HG02870 (cell line): ENCODE measurements around the gene VANGL2.

Experiments used
- ATAC-seq: cut with Tn5 transposase; IDR thresholded peaks from one replicate; pipeline ENCODE4 v1.9.1; 2021; ENCODE audit warnings: mild to moderate bottlenecking, moderate library complexity; ENCODE audit not compliant: unreplicated experiment

VANGL2 gene

GRCh38 chr1:160400223-160400645 lies at the start of gene VANGL2:
Gene VANGL2 (plus strand): TSS chr1:160400564. CDS start chr1:160415838, 15,274 bp downstream.
- ATAC-seq, result no peak

- no peak for ATAC-seq
These were observed 48.7 kb upstream of the VANGL2 start for GRCh38 chr1:160351629-160352028.

DNA sequence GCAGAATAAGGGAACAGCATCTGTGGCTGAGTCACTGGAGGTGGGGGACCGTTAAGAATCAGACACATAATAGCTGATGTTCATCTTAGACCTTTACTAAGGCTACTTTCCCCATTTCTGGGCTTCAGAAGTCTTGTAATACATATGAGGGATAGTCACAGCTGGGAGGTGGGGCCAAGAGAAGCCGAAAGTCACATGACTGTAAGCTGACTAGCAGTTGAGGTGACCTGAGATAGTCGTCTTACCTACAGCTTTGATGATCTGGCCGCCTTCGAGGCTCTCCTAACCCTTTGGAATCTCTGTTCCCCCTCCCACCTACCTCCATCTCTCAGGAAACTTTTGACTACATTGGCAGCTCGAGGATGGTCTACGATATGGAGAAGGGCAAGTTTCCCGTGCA lies 47.8 kb upstream of the VANGL2 start:
- ATAC-seq, result no peak

GRCh38 chr1:160353223-160353622 lies 47.1 kb upstream of the VANGL2 start:
- ATAC-seq, result no peak

DNA sequence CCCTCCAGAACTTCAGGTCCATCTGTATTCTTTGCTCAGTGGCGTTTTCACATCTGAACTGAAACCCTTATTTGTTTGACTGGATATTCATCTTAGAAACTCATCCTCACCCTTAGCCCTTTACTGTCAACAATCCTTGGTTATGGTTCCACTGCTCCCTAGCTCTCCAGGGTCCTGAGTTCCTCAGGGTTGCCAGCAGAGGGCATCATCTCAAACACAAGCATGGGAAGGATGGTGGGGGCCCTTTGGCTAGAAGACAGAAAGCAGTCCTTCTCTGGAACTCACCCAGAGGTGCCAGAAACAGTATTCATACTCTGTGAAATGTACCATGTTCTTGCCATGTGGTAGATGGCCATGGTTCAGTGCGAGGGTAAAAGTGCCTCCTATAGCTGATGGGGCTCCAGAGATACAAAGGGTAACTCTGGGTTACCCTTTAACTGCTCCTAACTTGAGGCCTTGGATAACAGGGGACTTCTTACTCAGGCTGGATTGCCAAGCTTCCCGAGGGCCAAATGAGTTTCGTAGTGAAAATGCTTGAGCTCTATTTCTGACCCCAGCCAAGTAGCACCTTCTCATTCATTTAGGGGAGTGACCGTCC lies 45.9 kb upstream of the VANGL2 start:
- no peak for ATAC-seq

GRCh38 chr1:160357286-160358002 lies 42.9 kb upstream of the VANGL2 start:
- no peak for ATAC-seq

- no peak for ATAC-seq
These were observed 42.3 kb upstream of the VANGL2 start for GRCh38 chr1:160358073-160358472.

- no peak for ATAC-seq
These were observed 40.7 kb upstream of the VANGL2 start for GRCh38 chr1:160359559-160360226.

GRCh38 chr1:160360227-160360695 lies 40.1 kb upstream of the VANGL2 start:
- ATAC-seq, result no peak

- ATAC-seq, result no peak
These were observed 39.2 kb upstream of the VANGL2 start for GRCh38 chr1:160361199-160361598.

- ATAC-seq, result no peak
These were observed 38.6 kb upstream of the VANGL2 start for GRCh38 chr1:160361814-160362167.

GRCh38 chr1:160362168-160362957 lies 38.0 kb upstream of the VANGL2 start:
- ATAC-seq, result no peak

GRCh38 chr1:160363010-160363409 lies 37.4 kb upstream of the VANGL2 start:
- no peak for ATAC-seq

- no peak for ATAC-seq
These were observed 36.2 kb upstream of the VANGL2 start for GRCh38 chr1:160363951-160364735.

DNA sequence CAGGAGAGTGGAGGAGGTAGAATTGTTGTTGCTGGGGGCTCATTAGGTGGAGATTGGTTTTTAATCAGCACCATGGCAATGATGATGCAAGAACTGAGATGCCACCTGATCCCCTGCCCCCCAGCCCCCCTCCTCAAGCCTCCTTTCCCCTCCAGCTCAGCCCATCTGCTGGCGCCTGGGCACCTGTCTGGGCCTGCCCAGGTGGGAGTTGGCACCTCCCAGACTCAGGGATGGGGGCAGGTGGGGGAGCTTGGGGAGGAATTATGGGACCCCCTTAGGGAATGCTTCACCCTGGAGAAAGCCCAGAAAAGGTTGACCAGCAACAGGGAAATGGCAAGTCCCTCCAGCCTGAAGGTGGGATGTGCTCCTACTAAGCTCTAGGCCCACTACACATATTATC lies 35.0 kb upstream of the VANGL2 start:
- no peak for ATAC-seq

DNA sequence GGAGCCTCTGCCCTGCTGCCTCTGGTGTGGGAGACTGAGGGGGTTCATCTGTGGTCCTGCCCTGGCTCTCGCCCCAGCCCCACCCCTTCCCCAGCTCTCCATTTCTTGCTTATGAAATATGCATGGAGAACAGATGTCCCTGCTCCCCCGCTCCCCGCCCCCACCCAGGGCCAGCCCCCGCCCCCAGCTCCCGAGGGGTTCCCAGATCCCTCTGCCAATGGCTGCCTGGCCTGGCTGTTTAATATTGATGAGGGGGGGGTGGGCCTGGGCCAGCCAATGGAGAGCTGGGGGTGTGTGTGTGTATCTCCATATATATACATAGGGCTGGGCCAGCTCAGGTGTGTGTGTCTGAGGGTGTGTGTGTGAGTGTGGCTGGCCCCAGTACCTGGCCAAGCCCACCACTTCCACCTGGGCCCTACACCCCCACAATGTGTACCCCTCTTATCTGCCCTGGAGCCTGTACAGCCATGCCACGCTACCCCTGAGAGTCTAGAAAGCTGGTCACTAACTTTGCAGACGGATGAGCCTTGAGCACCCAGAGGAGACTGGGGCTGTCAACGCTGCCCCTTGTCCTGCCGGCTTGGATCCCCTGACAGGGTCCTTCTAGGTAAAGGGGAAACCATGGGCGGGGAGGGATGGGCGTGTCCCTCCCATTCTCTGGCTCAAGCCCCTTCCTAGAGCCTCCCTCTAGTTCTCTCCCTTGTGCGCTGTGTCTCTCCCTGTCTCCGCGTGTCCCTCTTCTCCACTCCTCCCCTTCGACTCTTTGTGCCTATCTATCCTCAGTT lies 33.4 kb upstream of the VANGL2 start, which contains the start of gene NHLH1:
Gene NHLH1, plus strand, starts transcription at position 341 of the 785 bp plus-strand sequence. CDS start 3,661 bp downstream, outside the sequence.
- no peak for ATAC-seq

DNA sequence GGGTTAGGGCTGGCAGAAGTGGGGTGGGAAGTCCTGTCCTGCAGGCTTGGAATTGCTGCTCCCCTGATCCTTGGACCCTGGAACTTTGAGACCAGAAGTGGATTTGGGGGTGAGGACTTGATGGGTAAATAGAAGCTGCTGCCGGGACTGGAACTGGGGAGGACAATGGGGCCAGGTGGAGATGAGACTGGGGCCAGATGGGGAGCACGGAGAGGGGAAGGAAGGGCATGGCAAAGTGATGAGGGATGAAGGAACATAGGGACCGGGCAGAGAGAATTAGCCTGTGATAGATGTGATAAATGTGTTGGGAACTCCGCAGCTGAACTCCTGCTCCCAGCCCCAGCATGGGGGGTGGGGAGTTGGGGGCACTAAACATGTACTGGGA lies 32.9 kb upstream of the VANGL2 start:
- no peak for ATAC-seq

- ATAC-seq, result no peak
These were observed 32.1 kb upstream of the VANGL2 start for GRCh38 chr1:160367934-160368923.
